ENCODE measurements around the gene BSND. TPM values are rescaled to one million over a fixed set of nuclear protein-coding genes. Genes with fewer than 3 reads are reported as not detected.
A peak's percentile ranks its signal among the peaks of the same experiment; 100 is the strongest.

The BSND gene
- total and polyA plus RNA-seq, 4 experiments from 2014 or later: not detected

DNA sequence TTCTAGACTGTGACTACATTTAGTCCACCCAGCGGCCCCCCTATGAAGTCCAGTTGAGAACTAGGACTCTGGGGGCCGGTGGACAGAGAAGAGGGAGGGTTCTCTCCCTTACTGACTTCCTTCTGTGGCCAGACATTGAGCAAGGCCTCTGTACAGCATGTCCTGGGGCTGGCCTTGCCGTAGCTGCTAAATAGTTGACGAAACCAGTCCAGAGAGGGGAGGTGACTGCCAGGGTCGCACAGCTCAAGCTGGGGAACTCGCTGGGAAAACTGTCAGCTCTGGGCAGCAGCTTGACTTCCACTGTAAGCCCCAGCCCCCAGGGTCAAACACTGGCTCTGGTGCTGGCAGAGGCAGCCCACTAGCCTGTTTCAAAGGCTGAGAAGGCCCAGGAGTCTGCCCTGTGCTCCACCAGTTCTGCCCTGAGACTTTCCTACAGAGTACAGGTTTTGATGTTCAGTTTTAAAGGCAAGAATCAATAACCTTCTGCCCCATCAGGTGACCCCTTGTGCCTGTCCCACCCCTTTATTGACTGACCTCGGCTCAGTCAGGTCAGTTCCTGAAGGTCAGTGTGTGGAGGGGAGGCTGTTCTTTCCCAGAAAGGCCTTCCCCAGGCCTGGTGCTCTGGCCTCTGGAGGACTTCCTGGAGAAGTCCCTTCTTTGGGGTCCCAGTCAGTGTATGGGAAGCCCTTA lies 54.7 kb downstream of the BSND start:
- no peak for DNase-seq
- H3K9me3 ChIP-seq (ENCODE audit: control insufficient read depth in 1 of 2, low read length in 2 of 2): no peaks in the 10 kb centered on the region
- no peaks in the 10 kb centered on the region for H3K27me3 ChIP-seq (ENCODE audit: insufficient read depth, low read length)
- no peaks in the 10 kb centered on the region for H3K36me3 ChIP-seq (ENCODE audit: insufficient read depth, low read length)
- Mint-ChIP-seq H3K27me3 (peaks cover 0 to 3% of the 10 kb centered on the region in 2 donors), H3K4me3 (no peak overlapping the region), H3K27ac (no peak overlapping the region), H3K4me1 (no peaks in the 10 kb centered on the region), H3K9me3 (no peaks in the 10 kb centered on the region), H3K36me3 (no peaks in the 10 kb centered on the region)
- H3K27ac ChIP-seq (ENCODE audit: low read depth, low read length): no peak overlapping the region
- intact Hi-C loops (cut with micrococcal nuclease): no loop called here
- ChIA-PET CTCF (ENCODE audit: partially characterized antibody) (no interaction called here), POLR2A (ENCODE audit: partially characterized antibody) (no interaction called here)
- no peaks in the 10 kb centered on the region for H3K4me1 ChIP-seq (ENCODE audit: insufficient read depth, low read length)
- no peak overlapping the region for H3K4me3 ChIP-seq (ENCODE audit: low read length in 2 of 2)

DNA sequence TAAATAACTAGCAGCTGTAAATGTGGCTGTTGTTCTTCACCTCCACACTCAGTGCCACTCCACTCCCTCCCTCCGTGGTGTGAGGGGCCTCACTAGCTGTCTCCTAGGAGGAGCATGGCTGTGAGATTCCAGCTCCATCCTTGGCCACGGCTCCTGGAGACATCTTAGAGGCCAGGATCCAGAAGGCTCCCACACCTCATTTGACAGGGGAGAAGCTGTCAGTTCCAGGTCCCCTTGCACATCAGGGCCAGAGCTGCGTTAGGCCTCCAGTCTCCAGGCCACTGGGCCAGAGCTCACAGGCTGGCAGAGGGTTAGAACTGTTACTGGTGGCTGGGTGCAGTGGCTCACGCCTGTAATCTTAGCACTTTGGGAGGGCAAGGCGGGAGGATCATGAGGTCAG lies 55.7 kb downstream of the BSND start:
- Mint-ChIP-seq H3K4me1 (no peaks in the 10 kb centered on the region), H3K27me3 (no peaks in the 10 kb centered on the region), H3K36me3 (no peaks in the 10 kb centered on the region), H3K9me3 (no peaks in the 10 kb centered on the region), H3K4me3 (no peak overlapping the region), H3K27ac (no peak overlapping the region)
- H3K4me1 ChIP-seq (ENCODE audit: insufficient read depth, low read length): no peaks in the 10 kb centered on the region
- H3K36me3 ChIP-seq (ENCODE audit: insufficient read depth, low read length): no peaks in the 10 kb centered on the region
- intact Hi-C loops (cut with micrococcal nuclease): no loop called here
- CTCF ChIA-PET (ENCODE audit: partially characterized antibody): interaction anchor here (0.6 kb wide), 1 partner anchor 226 kb away, joined by 4 read pairs; no protein-coding TSS in a partner anchor
- H3K27me3 ChIP-seq (ENCODE audit: insufficient read depth, low read length): no peaks in the 10 kb centered on the region
- DNase-seq: no peak
- no peaks in the 10 kb centered on the region for H3K9me3 ChIP-seq (ENCODE audit: control insufficient read depth in 1 of 2, low read length in 2 of 2)
- POLR2A ChIA-PET (ENCODE audit: partially characterized antibody): no interaction called here
- no peak overlapping the region for H3K4me3 ChIP-seq (ENCODE audit: low read length in 2 of 2)
- H3K27ac ChIP-seq (ENCODE audit: low read depth, low read length): no peak overlapping the region

DNA sequence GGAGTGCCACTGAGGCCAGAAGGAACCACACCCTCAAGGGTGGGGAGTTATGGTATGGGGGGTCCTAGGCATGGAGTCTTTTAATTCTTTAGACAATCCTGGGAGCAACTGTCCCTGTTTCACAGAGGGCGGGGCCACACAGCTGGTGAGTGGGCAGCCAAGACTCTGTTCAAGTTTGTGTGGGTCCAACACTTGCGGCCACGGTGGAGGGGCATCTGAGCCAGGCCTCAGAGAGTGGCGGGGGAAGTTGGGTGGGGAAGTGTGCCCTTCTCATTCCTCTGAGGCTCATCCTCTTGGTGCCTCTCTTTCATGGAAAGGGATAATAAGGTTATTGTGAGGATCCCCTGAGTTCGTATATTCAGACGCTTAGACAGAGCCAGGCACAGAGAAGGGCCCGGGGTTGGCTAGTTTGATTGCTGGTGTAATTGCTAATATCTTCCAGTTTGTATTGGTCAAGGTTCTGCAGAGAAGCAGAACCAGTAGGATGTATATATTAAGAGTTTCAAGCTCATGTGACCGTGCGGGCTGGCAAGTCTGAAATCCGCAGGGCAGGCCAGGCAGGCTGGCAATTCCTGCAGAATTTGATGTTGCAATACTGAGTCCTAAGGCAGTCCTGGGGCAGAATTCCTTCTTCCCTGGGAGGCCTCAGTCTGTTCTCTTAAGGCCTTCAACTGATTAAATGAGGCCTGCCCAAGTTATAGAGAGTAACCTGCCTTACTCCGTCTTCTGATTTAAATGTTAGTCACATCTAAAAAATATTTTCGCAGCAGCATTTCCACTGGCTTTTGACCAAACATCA lies 56.5 kb downstream of the BSND start:
- Mint-ChIP-seq H3K4me1 (no peaks in the 10 kb centered on the region), H3K4me3 (no peak overlapping the region), H3K27me3 (no peaks in the 10 kb centered on the region), H3K36me3 (no peaks in the 10 kb centered on the region), H3K9me3 (no peaks in the 10 kb centered on the region), H3K27ac (no peak overlapping the region)
- ChIA-PET POLR2A (ENCODE audit: partially characterized antibody) (no interaction called here), CTCF (ENCODE audit: partially characterized antibody) (no interaction called here)
- no peak overlapping the region for H3K4me3 ChIP-seq (ENCODE audit: low read length in 2 of 2)
- intact Hi-C loops (cut with micrococcal nuclease): no loop called here
- H3K9me3 ChIP-seq (ENCODE audit: control insufficient read depth in 1 of 2, low read length in 2 of 2): no peaks in the 10 kb centered on the region
- H3K27me3 ChIP-seq (ENCODE audit: insufficient read depth, low read length): no peaks in the 10 kb centered on the region
- DNase-seq: no peak
- H3K36me3 ChIP-seq (ENCODE audit: insufficient read depth, low read length): no peaks in the 10 kb centered on the region
- H3K27ac ChIP-seq (ENCODE audit: low read depth, low read length): no peak overlapping the region
- no peaks in the 10 kb centered on the region for H3K4me1 ChIP-seq (ENCODE audit: insufficient read depth, low read length)

DNA sequence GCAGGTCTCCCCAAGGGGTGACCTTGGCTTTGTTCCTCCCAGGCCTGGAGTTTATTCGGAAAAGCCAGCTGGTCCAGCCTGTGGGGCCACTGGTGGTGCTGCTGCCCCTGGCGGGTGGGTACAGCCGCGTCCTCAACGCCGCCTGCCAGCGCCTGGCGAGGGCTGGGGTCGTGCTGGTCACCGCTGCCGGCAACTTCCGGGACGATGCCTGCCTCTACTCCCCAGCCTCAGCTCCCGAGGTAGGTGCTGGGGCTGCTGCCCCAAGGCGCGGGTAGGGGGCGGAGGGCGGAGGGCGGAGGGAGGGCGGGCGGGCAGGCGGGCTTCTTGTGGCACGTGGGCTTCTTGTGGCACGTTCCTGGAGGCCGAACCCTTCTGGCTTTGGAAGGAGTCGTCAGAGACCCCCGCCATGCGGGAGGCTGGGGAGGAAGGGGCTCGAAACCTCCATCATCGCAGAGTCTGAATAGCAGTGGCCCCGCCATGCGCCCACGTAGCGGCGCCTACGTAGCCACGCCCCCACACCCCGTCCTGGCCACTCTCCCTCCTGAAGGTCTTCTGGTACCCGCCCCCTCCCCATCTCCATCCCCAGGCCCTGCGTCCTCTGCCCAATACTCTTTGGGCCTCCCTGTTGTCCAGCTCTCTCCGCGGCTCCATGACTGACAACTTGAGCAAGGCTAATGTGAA lies 57.4 kb downstream of the BSND start:
- no peaks in the 10 kb centered on the region for H3K9me3 Mint-ChIP-seq
- no peak overlapping the region for H3K4me3 ChIP-seq (ENCODE audit: low read length in 2 of 2)
- H3K27me3 ChIP-seq (ENCODE audit: insufficient read depth, low read length): no peaks in the 10 kb centered on the region
- H3K27ac ChIP-seq (ENCODE audit: low read depth, low read length): no peak overlapping the region
- intact Hi-C loops (cut with micrococcal nuclease): no loop called here
- H3K4me1 ChIP-seq (ENCODE audit: insufficient read depth, low read length): no peaks in the 10 kb centered on the region
- H3K27ac Mint-ChIP-seq: no peak overlapping the region
- H3K4me1 Mint-ChIP-seq: no peaks in the 10 kb centered on the region
- peak overlapping the region in 3 of 8 donors; percentile 31 to 36 (median 33) for H3K4me3 Mint-ChIP-seq
- H3K27me3 Mint-ChIP-seq: no peaks in the 10 kb centered on the region
- CTCF ChIA-PET (ENCODE audit: partially characterized antibody): no interaction called here
- POLR2A ChIA-PET (ENCODE audit: partially characterized antibody): no interaction called here
- H3K36me3 ChIP-seq (ENCODE audit: insufficient read depth, low read length): no peaks in the 10 kb centered on the region
- H3K36me3 Mint-ChIP-seq: no peaks in the 10 kb centered on the region
- no peaks in the 10 kb centered on the region for H3K9me3 ChIP-seq (ENCODE audit: control insufficient read depth in 1 of 2, low read length in 2 of 2)
- DNase-seq: no peak

DNA sequence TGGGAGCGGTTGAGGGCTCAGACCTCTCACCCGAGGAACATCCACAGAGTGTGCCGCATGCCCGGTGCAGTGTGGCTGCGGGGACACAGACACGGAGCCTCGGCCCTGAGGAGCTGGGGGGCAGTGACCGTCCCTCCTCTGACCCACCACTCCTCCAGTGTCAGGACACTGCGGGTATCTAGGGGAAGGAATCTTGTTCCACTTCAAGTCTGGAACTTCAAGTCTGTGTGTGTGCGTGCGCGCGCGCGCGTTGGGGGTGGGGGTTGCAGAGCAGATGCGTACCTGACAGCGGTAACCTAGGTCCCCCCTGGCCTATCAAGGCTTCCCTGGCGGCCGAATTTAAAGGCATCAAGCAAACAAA lies 57.9 kb downstream of the BSND start:
- no peak overlapping the region for H3K27ac ChIP-seq (ENCODE audit: low read depth, low read length)
- Mint-ChIP-seq H3K27ac (no peak overlapping the region), H3K36me3 (no peaks in the 10 kb centered on the region), H3K9me3 (no peaks in the 10 kb centered on the region), H3K27me3 (no peaks in the 10 kb centered on the region), H3K4me3 (peak overlapping the region in 3 of 8 donors; percentile 31 to 36 (median 33)), H3K4me1 (no peaks in the 10 kb centered on the region)
- ChIA-PET CTCF (ENCODE audit: partially characterized antibody) (no interaction called here), POLR2A (ENCODE audit: partially characterized antibody) (no interaction called here)
- no peaks in the 10 kb centered on the region for H3K27me3 ChIP-seq (ENCODE audit: insufficient read depth, low read length)
- H3K9me3 ChIP-seq (ENCODE audit: control insufficient read depth in 1 of 2, low read length in 2 of 2): no peaks in the 10 kb centered on the region
- H3K4me3 ChIP-seq (ENCODE audit: low read length in 2 of 2): no peak overlapping the region
- no peaks in the 10 kb centered on the region for H3K4me1 ChIP-seq (ENCODE audit: insufficient read depth, low read length)
- DNase-seq: no peak
- no peaks in the 10 kb centered on the region for H3K36me3 ChIP-seq (ENCODE audit: insufficient read depth, low read length)
- intact Hi-C loops (cut with micrococcal nuclease): no loop called here

DNA sequence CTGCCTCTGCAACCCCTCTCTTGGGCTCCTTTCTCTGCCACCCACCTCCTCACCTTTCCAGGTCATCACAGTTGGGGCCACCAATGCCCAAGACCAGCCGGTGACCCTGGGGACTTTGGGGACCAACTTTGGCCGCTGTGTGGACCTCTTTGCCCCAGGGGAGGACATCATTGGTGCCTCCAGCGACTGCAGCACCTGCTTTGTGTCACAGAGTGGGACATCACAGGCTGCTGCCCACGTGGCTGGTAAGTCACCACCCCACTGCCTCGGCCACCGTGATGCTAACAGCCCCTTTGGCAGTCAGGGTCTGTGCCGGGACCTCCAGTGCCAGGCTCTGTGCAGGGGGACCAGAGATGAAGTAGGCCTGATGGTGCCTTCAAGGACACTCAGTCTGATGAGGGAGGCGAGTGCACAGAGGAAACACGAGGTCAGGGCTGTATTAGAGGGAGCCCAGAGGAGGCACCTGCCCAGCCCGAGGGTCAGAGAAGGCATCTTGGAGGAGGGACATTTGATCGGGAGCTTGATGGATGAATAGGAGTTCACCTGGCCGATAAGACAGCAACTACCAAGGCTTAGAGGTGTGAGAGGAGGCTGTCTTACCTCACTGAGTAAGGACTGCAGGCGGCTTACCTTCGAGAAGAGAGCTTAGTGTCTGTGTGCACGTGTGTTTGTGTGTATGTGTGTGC lies 58.7 kb downstream of the BSND start:
- H3K27ac Mint-ChIP-seq: peak overlapping the region in 1 of 7 donors; percentile 64
- no peaks in the 10 kb centered on the region for H3K4me1 Mint-ChIP-seq
- no peaks in the 10 kb centered on the region for H3K36me3 ChIP-seq (ENCODE audit: insufficient read depth, low read length)
- peak overlapping the region in 1 of 8 donors; percentile 41 for H3K4me3 Mint-ChIP-seq
- ChIA-PET POLR2A (ENCODE audit: partially characterized antibody) (no interaction called here), CTCF (ENCODE audit: partially characterized antibody) (no interaction called here)
- no peaks in the 10 kb centered on the region for H3K9me3 ChIP-seq (ENCODE audit: control insufficient read depth in 1 of 2, low read length in 2 of 2)
- no peak overlapping the region for H3K4me3 ChIP-seq (ENCODE audit: low read length in 2 of 2)
- no peaks in the 10 kb centered on the region for H3K36me3 Mint-ChIP-seq
- H3K9me3 Mint-ChIP-seq: peaks cover 0 to 1% (median 0%) of the 10 kb centered on the region in 8 donors
- no peaks in the 10 kb centered on the region for H3K27me3 Mint-ChIP-seq
- H3K27me3 ChIP-seq (ENCODE audit: insufficient read depth, low read length): no peaks in the 10 kb centered on the region
- H3K4me1 ChIP-seq (ENCODE audit: insufficient read depth, low read length): no peaks in the 10 kb centered on the region
- H3K27ac ChIP-seq (ENCODE audit: low read depth, low read length): no peak overlapping the region
- DNase-seq: no peak
- intact Hi-C loops (cut with micrococcal nuclease): no loop called here

DNA sequence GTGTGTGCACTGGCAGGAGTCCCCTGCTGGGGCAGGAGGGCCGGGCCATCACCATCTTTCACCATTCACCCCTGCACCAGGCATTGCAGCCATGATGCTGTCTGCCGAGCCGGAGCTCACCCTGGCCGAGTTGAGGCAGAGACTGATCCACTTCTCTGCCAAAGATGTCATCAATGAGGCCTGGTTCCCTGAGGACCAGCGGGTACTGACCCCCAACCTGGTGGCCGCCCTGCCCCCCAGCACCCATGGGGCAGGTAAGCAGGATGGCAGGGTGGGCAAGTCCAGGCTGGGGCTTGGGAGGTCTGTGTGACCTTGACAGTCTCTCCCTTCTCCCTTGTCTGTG lies 59.2 kb downstream of the BSND start:
- POLR2A ChIA-PET (ENCODE audit: partially characterized antibody): no interaction called here
- H3K27ac ChIP-seq (ENCODE audit: low read depth, low read length): no peak overlapping the region
- peaks cover 0 to 1% (median 0%) of the 10 kb centered on the region in 8 donors for H3K9me3 Mint-ChIP-seq
- H3K4me1 ChIP-seq (ENCODE audit: insufficient read depth, low read length): no peaks in the 10 kb centered on the region
- H3K4me3 ChIP-seq (ENCODE audit: low read length in 2 of 2): no peak overlapping the region
- intact Hi-C loops (cut with micrococcal nuclease): no loop called here
- H3K4me3 Mint-ChIP-seq: no peak overlapping the region
- CTCF ChIA-PET (ENCODE audit: partially characterized antibody): no interaction called here
- no peaks in the 10 kb centered on the region for H3K9me3 ChIP-seq (ENCODE audit: control insufficient read depth in 1 of 2, low read length in 2 of 2)
- H3K36me3 Mint-ChIP-seq: no peaks in the 10 kb centered on the region
- H3K27me3 ChIP-seq (ENCODE audit: insufficient read depth, low read length): no peaks in the 10 kb centered on the region
- DNase-seq: no peak
- no peak overlapping the region for H3K27ac Mint-ChIP-seq
- H3K4me1 Mint-ChIP-seq: no peaks in the 10 kb centered on the region
- no peaks in the 10 kb centered on the region for H3K36me3 ChIP-seq (ENCODE audit: insufficient read depth, low read length)
- no peaks in the 10 kb centered on the region for H3K27me3 Mint-ChIP-seq

Measured in CD4-positive, alpha-beta memory T cell (primary cell).